HFF-Myc (cell line): ENCODE measurements around the gene ADK.

Experiments
- DNase-seq: peaks from one replicate; pipeline ENCODE4 v3.0.0-alpha.2; 2011; ENCODE audit warnings: low read depth; ENCODE audit errors: extremely low read depth
- H3K4me3 ChIP-seq: replicated peaks from 2 replicates; pipeline ENCODE4 v1.5.1; 2011; ENCODE audit warnings: low read depth, mild to moderate bottlenecking, control low read depth, low read length
- TF ChIP-seq, protein P1 (sequence below): IDR thresholded peaks from 2 replicates; pipeline ENCODE4 v1.5.1; 2012; ENCODE audit warnings: mild to moderate bottlenecking, low read depth, low read length, control low read depth; ENCODE audit errors: missing control alignments

Gene ADK

GRCh38 chr10:74110120-74110519, 40.9 kb upstream of the ADK start:
- DNase-seq: no peak
- no peak overlapping the region for H3K4me3 ChIP-seq
- TF ChIP-seq, protein P1, sequence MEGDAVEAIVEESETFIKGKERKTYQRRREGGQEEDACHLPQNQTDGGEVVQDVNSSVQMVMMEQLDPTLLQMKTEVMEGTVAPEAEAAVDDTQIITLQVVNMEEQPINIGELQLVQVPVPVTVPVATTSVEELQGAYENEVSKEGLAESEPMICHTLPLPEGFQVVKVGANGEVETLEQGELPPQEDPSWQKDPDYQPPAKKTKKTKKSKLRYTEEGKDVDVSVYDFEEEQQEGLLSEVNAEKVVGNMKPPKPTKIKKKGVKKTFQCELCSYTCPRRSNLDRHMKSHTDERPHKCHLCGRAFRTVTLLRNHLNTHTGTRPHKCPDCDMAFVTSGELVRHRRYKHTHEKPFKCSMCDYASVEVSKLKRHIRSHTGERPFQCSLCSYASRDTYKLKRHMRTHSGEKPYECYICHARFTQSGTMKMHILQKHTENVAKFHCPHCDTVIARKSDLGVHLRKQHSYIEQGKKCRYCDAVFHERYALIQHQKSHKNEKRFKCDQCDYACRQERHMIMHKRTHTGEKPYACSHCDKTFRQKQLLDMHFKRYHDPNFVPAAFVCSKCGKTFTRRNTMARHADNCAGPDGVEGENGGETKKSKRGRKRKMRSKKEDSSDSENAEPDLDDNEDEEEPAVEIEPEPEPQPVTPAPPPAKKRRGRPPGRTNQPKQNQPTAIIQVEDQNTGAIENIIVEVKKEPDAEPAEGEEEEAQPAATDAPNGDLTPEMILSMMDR: no peak

- DNase-seq: no peak
- TF ChIP-seq, protein P1: no peak
- H3K4me3 ChIP-seq: no peak overlapping the region
Measured at GRCh38 chr10:74111799-74112198, 39.2 kb upstream of the ADK start.

DNA sequence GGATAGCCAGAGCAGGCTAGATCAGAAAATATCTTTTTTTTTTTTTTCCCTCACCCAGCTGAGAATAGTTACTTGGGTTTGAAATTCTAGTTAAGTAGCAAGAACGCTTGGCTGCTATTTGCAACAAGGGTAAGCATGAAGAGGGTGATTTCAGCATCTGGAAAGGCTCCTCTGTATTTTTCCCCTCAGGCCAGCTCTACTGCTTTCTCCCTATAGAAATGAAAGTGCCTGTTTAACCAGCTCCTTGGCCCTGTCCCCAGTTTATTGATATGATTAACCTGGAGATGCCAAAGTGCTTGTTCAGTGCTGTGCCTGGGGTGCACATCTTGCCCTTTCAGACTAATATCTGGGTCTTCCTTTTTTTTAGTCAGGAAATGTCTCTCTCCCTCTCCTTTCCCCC, 37.5 kb upstream of the ADK start:
- TF ChIP-seq, protein P1: no peak
- DNase-seq: no peak
- H3K4me3 ChIP-seq: no peak overlapping the region

- DNase-seq: no peak
- TF ChIP-seq, protein P1: no peak
- H3K4me3 ChIP-seq: no peak overlapping the region
Measured at GRCh38 chr10:74114041-74114448, 37.0 kb upstream of the ADK start.

GRCh38 chr10:74117738-74118137, 33.3 kb upstream of the ADK start:
- TF ChIP-seq, protein P1: no peak
- no peak for DNase-seq

GRCh38 chr10:74118804-74119203, 32.2 kb upstream of the ADK start:
- DNase-seq: no peak
- TF ChIP-seq, protein P1: no peak
- no peak overlapping the region for H3K4me3 ChIP-seq

More at GRCh38 chr10:74117738-74118137, 33.3 kb upstream of the ADK start:
- H3K4me3 ChIP-seq: no peak overlapping the region

DNA sequence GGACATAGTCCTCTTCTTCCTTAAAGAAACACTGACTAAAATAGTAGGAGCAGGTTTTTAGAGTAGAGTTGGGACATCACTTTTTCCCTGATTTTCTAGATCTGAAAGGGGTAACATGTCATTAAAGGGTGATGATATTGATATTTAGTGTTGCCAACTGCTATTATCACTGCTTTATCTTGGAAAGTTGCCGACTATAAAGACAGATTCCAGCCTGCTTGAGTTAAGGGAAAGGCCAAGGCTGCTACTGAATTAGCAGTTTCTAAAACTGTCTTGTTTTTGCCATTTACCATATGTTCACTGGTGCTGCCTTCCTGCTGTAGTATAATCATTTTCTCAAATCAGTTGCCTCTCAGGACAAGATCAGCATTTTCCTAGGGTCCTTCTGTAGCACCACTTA, 30.1 kb upstream of the ADK start:
- TF ChIP-seq, protein P1: no peak
- no peak overlapping the region for H3K4me3 ChIP-seq
- no peak for DNase-seq
